B cell (primary cell): ENCODE measurements around the gene TRMT112. TPM values are rescaled to one million over a fixed set of nuclear protein-coding genes. Genes with fewer than 3 reads are reported as not detected.

Experiments used
- ATAC-seq: fragments of 200-7000 bp; cut with Tn5 transposase; one replicate; pipeline ENCODE4 v1.10.0; 2021; ENCODE audit warnings: low read depth, mild to moderate bottlenecking, moderate number of reproducible peaks, moderate library complexity
- CTCF ChIA-PET: fragments of 350-600 bp; sonication (Branson Sonifier 250); formaldehyde crosslinking; loops from one replicate; lab custom pipeline; 2021; ENCODE audit warnings: antibody characterized with exemption, inconsistent platforms; lab: Charles Lee
- POLR2A ChIA-PET: fragments of 350-600 bp; sonication (Branson Sonifier 250); formaldehyde crosslinking; loops from one replicate; lab custom pipeline; 2021; ENCODE audit warnings: antibody characterized with exemption; lab: Charles Lee
- DNase-seq: peaks from one replicate; pipeline ENCODE4 v3.0.0; 2013
- H2AFZ ChIP-seq: 2 replicates; pipeline ENCODE4 v1.6.1; 2012; ENCODE audit warnings: mild to moderate bottlenecking, low read depth, low read length; ENCODE audit not compliant: insufficient read depth, poor library complexity, severe bottlenecking
- H3K27ac ChIP-seq, 2 donors: 1 replicate in 1 of 2; 2 replicates in 1 of 2; pipeline ENCODE4 v1.5.1; 2012 to 2013; ENCODE audit warnings: low read length in 2 of 2, mild to moderate bottlenecking in 2 of 2, moderate library complexity in 1 of 2
- H3K27me3 ChIP-seq, 4 experiments: fragments of 200-600 bp in 1 of 4; sonication (generic) in 1 of 4; replicated peaks in 1 of 4; 1 replicate in 2 of 4; 2 replicates in 2 of 4; pipeline versions ENCODE4 v1.6.1 to v1.7.0; 2013 to 2016; ENCODE audit warnings: low read length in 3 of 4, mild to moderate bottlenecking in 2 of 4, mixed read lengths in 1 of 4, moderate library complexity in 1 of 4; ENCODE audit not compliant: insufficient read depth in 4 of 4, control insufficient read depth in 3 of 4; ENCODE audit errors: control extremely low read depth in 1 of 4
- H3K36me3 ChIP-seq, 2 experiments: replicated peaks in 1 of 2; 1 replicate in 1 of 2; 2 replicates in 1 of 2; pipeline versions ENCODE4 v1.6.1 to v1.7.1; 2013; ENCODE audit warnings: low read length in 1 of 2; ENCODE audit not compliant: insufficient read depth in 2 of 2, control insufficient read depth in 1 of 2; ENCODE audit errors: control extremely low read depth in 1 of 2, extremely low read depth in 1 of 2
- H3K4me1 ChIP-seq, 2 donors: fragments of 200-600 bp in 1 of 2; sonication (generic) in 1 of 2; 1 replicate in 1 of 2; 2 replicates in 1 of 2; pipeline versions ENCODE4 v1.5.1 to v1.6.1; 2013 to 2017; ENCODE audit warnings: low read length in 2 of 2; ENCODE audit not compliant: control insufficient read depth in 2 of 2, insufficient read depth in 2 of 2
- H3K4me2 ChIP-seq: replicated peaks from 2 replicates; pipeline ENCODE3; 2012; ENCODE audit warnings: mild to moderate bottlenecking, low read depth, low read length; ENCODE audit not compliant: poor library complexity, severe bottlenecking
- H3K4me3 ChIP-seq, 5 experiments: fragments of 200-600 bp in 1 of 5; sonication (generic) in 1 of 5; 1 replicate in 3 of 5; 2 replicates in 2 of 5; pipeline versions ENCODE4 v1.5.1 to v1.7.0; 2011 to 2016; ENCODE audit warnings: low read length in 4 of 5, mild to moderate bottlenecking in 4 of 5, low read depth in 2 of 5, control low read depth in 1 of 5, moderate library complexity in 1 of 5; ENCODE audit not compliant: insufficient read depth in 1 of 5; ENCODE audit errors: control extremely low read depth in 1 of 5, extremely low read depth in 1 of 5
- H3K79me2 ChIP-seq: fragments of 200-600 bp; sonication (generic); one replicate; pipeline ENCODE4 v1.6.0; 2016; ENCODE audit warnings: low read length; ENCODE audit not compliant: control insufficient read depth, insufficient read depth
- H3K9ac ChIP-seq: fragments of 200-600 bp; sonication (generic); 2 replicates; pipeline ENCODE4 v1.6.1; 2017; ENCODE audit warnings: mild to moderate bottlenecking, low read length, moderate library complexity
- H3K9me3 ChIP-seq, 3 donors: one replicate each; pipeline versions ENCODE4 v1.6.1 to v1.7.1; 2013; ENCODE audit warnings: low read length in 2 of 3; ENCODE audit not compliant: control insufficient read depth in 2 of 3, insufficient read depth in 1 of 3; ENCODE audit errors: control extremely low read depth in 1 of 3
- H4K20me1 ChIP-seq: 2 replicates; pipeline ENCODE4 v1.6.0; 2012; ENCODE audit warnings: mild to moderate bottlenecking, low read length; ENCODE audit not compliant: insufficient read depth, control insufficient read depth, poor library complexity, severe bottlenecking
- H3K27ac Mint-ChIP-seq: one replicate; pipeline ENCODE4 v1.8.0; 2021; ENCODE audit warnings: mixed read lengths
- H3K27me3 Mint-ChIP-seq: one replicate; pipeline ENCODE4 v1.8.0; 2021; ENCODE audit warnings: mixed read lengths
- H3K4me1 Mint-ChIP-seq: one replicate; pipeline ENCODE4 v1.8.0; 2021; ENCODE audit warnings: mixed read lengths
- H3K4me3 Mint-ChIP-seq: one replicate; pipeline ENCODE4 v1.8.0; 2021; ENCODE audit warnings: mixed read lengths
- H3K9me3 Mint-ChIP-seq: one replicate; pipeline ENCODE4 v1.8.0; 2022; ENCODE audit warnings: mixed read lengths; ENCODE audit not compliant: insufficient read depth
- CTCF ChIP-seq: fragments of 200-600 bp; IDR thresholded peaks from one replicate; pipeline ENCODE4 v1.8.0; 2022; ENCODE audit warnings: antibody characterized with exemption, mild to moderate bottlenecking
- EZH2 ChIP-seq: IDR thresholded peaks from 2 replicates; pipeline ENCODE4 v1.6.1; 2012; ENCODE audit warnings: borderline replicate concordance, low read depth, mild to moderate bottlenecking, moderate library complexity, low read length; ENCODE audit not compliant: insufficient read depth, poor library complexity, severe bottlenecking
- WGBS: methylation state at CpG from one replicate; pipeline ENCODE4 v1.1.5; 2013; ENCODE audit warnings: missing lambda C conversion rate; ENCODE audit not compliant: insufficient coverage; 5-methylcytosine and 5-hydroxymethylcytosine counted together
- intact Hi-C: fragments of 100-400 bp; cut with micrococcal nuclease; formaldehyde crosslinking; loops from one replicate; pipeline ENCODE4 v1.10.0; 2022
- polyA plus RNA-seq: library from polyadenylated mRNA; depleted of rRNA; stranded (reverse); fragments of >200 nt; gene quantifications from 2 replicates; pipeline ENCODE4 v1.2.3, GENCODE V29; 2012
- total RNA-seq, 2 donors: library from RNA; stranded (reverse); fragments of 120-200 nt in 1 of 2; gene quantifications; 1 replicate in 1 of 2; 2 replicates in 1 of 2; pipeline versions ENCODE4 v1.2.3 to v1.2.4, GENCODE V29; 2013 to 2022

The TRMT112 gene
- total and polyA plus RNA-seq, 2 donors (not counting 1 experiment from before 2014, with no cell fraction given): 133 to 231 TPM

GRCh38 chr11:64318766-64319761, 1.7 kb upstream of the TRMT112 start:
- CTCF ChIA-PET: interaction anchor here (1.5 to 4.7 kb wide), 8 partner anchors 14 to 482 kb away, joined by 4 to 188 read pairs (median 25); partner anchors contain the start of genes CCDC88B and RPS6KA4
- Histone ChIP-seq H3K27ac (peak overlapping the region; percentile 99 to 100), H3K9me3 (no peaks in the 10 kb centered on the region), H3K4me3 (peak overlapping the region; percentile 15 to 95 (median 76)), H3K4me2 (peak overlapping the region; percentile 99), H3K9ac (peak overlapping the region; percentile 95), H3K79me2 (peaks cover 5% of the 10 kb centered on the region), H3K4me1 (peaks cover 8 to 26% of the 10 kb centered on the region in 2 donors), H3K36me3 (peaks cover 0 to 29% of the 10 kb centered on the region in 2 experiments), H3K27me3 (no peaks in the 10 kb centered on the region), H2AFZ (peak overlapping the region; percentile 89), H4K20me1 (no peaks in the 10 kb centered on the region)
- intact Hi-C loops: loop anchor here (1.0 to 5.0 kb wide), 5 partner anchors 16 to 423 kb away; partner anchors contain the start of genes CCDC88B, RASGRP2 and RPS6KA4
- peak overlapping the region; percentile 98 for H3K4me3 Mint-ChIP-seq
- no peaks in the 10 kb centered on the region for H3K9me3 Mint-ChIP-seq
- no peak for DNase-seq
- peak overlapping the region; percentile 100 for H3K27ac Mint-ChIP-seq
- 30% methylated on average over 12 of the region's 19 CpGs for WGBS
- ATAC-seq: no peak
- POLR2A ChIA-PET: interaction anchor here (0.5 to 2.6 kb wide), 8 partner anchors 12 to 134 kb away, joined by 4 to 50 read pairs (median 14); partner anchors contain the start of genes CCDC88B, ESRRA and FERMT3
- no peak for TF ChIP-seq EZH2
- TF ChIP-seq CTCF: no peak
- H3K27me3 Mint-ChIP-seq: no peaks in the 10 kb centered on the region
- peaks cover 30% of the 10 kb centered on the region for H3K4me1 Mint-ChIP-seq
